Measurements from ENCODE around the gene ARPC5.
"Not testable (repeated sequence)": the region's sequence is repeated elsewhere in the genome, so short reads cannot be mapped to it uniquely, and the experiment has no call there.

The ARPC5 gene

GRCh38 chr1:183635606-183636333 lies at the start of gene ARPC5:
TSS of gene ARPC5 (minus strand) at chr1:183635783. CDS start at chr1:183635659, 124 bp downstream.
- peak; percentile 99 for DNase-seq

GRCh38 chr1:183685112-183685713 lies 49.6 kb upstream of the ARPC5 start:
- peak; percentile 16 for DNase-seq

- not testable (repeated sequence) for DNase-seq
Measured at GRCh38 chr1:183679363-183679762, 43.8 kb upstream of the ARPC5 start.

GRCh38 chr1:183678819-183679218 lies 43.2 kb upstream of the ARPC5 start:
- DNase-seq, result no peak

- DNase-seq, result no peak
Measured at GRCh38 chr1:183676586-183677189, 41.1 kb upstream of the ARPC5 start.

- DNase-seq, result no peak
Measured at GRCh38 chr1:183675883-183676585, 40.5 kb upstream of the ARPC5 start.

GRCh38 chr1:183675381-183675780 lies 39.8 kb upstream of the ARPC5 start:
- DNase-seq, result no peak

GRCh38 chr1:183674886-183675285 lies 39.3 kb upstream of the ARPC5 start:
- DNase-seq, result no peak

GRCh38 chr1:183674339-183674738 lies 38.8 kb upstream of the ARPC5 start:
- DNase-seq, result no peak

GRCh38 chr1:183673605-183674323 lies 38.2 kb upstream of the ARPC5 start:
- no peak for DNase-seq

- no peak for DNase-seq
Measured at GRCh38 chr1:183670169-183670568, 34.6 kb upstream of the ARPC5 start.

- no peak for DNase-seq
Measured at GRCh38 chr1:183656355-183656754, 20.8 kb upstream of the ARPC5 start.

GRCh38 chr1:183655562-183656075 lies 20.0 kb upstream of the ARPC5 start:
- peak; percentile 49 for DNase-seq

GRCh38 chr1:183654706-183655105 lies 19.1 kb upstream of the ARPC5 start:
- no peak for DNase-seq

- no peak for DNase-seq
Measured at GRCh38 chr1:183653876-183654451, 18.4 kb upstream of the ARPC5 start.

GRCh38 chr1:183653462-183653794 lies 17.8 kb upstream of the ARPC5 start:
- DNase-seq, result no peak

- DNase-seq, result no peak
Measured at GRCh38 chr1:183652547-183653461, 17.2 kb upstream of the ARPC5 start, which contains the start of gene APOBEC4. TSS of gene APOBEC4 (minus strand) at chr1:183653316. CDS start at chr1:183648781, 4,535 bp downstream.

GRCh38 chr1:183652107-183652506 lies 16.5 kb upstream of the ARPC5 start:
- no peak for DNase-seq

- no peak for DNase-seq
Measured at GRCh38 chr1:183651612-183652011, 16.0 kb upstream of the ARPC5 start.

GRCh38 chr1:183648042-183648441 lies 12.5 kb upstream of the ARPC5 start:
- DNase-seq, result no peak

- no peak for DNase-seq
Measured at GRCh38 chr1:183646776-183647175, 11.2 kb upstream of the ARPC5 start.

Measured in GDM1 (cell line).